ENCODE results near the gene HINFP.
"Not testable (repeated sequence)": the region's sequence is repeated elsewhere in the genome, so short reads cannot be mapped to it uniquely, and the experiment has no call there.

HINFP gene

GRCh38 chr11:119092880-119093842 lies 28.2 kb upstream of the HINFP start:
- Mint-ChIP-seq H3K4me1 (peaks cover 47% of the 10 kb centered on the region), H3K9me3 (no peaks in the 10 kb centered on the region), H3K27me3 (no peaks in the 10 kb centered on the region), H3K27ac (peak overlapping the region; percentile 98), H3K36me3 (peaks cover 42% of the 10 kb centered on the region), H3K4me3 (peak overlapping the region; percentile 95)
- ATAC-seq = no peak

GRCh38 chr11:119093942-119094815 lies 27.2 kb upstream of the HINFP start:
- Mint-ChIP-seq H3K36me3 (peaks cover 52% of the 10 kb centered on the region), H3K4me1 (peaks cover 53% of the 10 kb centered on the region)

GRCh38 chr11:119094816-119095065 lies 26.6 kb upstream of the HINFP start:
- Mint-ChIP-seq H3K4me3 (peak overlapping the region; percentile 95), H3K27me3 (no peaks in the 10 kb centered on the region), H3K9me3 (no peaks in the 10 kb centered on the region), H3K27ac (peak overlapping the region; percentile 98), H3K36me3 (peaks cover 50% of the 10 kb centered on the region), H3K4me1 (peaks cover 54% of the 10 kb centered on the region)
- ATAC-seq = peak; percentile 75

More at GRCh38 chr11:119093942-119094815, 27.2 kb upstream of the HINFP start:
- Mint-ChIP-seq H3K27me3 (no peaks in the 10 kb centered on the region), H3K4me3 (peak overlapping the region; percentile 95), H3K27ac (peak overlapping the region; percentile 98), H3K9me3 (no peaks in the 10 kb centered on the region)
- peak; percentile 32 for ATAC-seq

GRCh38 chr11:119095066-119095880 lies 26.1 kb upstream of the HINFP start:
- peak; percentile 98 for ATAC-seq

DNA sequence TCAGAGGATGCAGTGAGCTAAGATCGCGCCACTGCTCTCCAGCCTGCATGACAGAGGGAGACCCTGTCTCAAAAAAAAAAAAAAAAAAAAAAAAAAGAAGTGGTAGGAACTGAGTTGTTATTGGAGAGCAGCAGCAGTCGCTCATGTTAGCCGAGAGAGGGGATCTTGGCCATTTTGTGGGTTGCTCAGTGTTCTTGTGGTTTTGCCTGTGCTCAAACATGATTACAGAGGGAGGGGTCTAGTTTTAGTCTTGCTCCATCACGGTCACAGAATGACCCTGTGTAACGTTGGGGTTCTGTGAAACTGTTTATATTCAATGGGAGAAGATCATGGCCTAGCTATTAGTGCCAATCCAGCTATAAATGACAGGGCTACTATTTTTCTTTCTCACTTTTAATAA lies 21.7 kb upstream of the HINFP start:
- ATAC-seq = no peak
- Mint-ChIP-seq H3K9me3 (no peaks in the 10 kb centered on the region), H3K36me3 (peaks cover 31% of the 10 kb centered on the region), H3K27me3 (no peaks in the 10 kb centered on the region), H3K4me1 (peaks cover 46% of the 10 kb centered on the region), H3K27ac (no peak overlapping the region), H3K4me3 (no peak overlapping the region)

More at GRCh38 chr11:119095066-119095880, 26.1 kb upstream of the HINFP start:
- Mint-ChIP-seq H3K36me3 (peaks cover 48% of the 10 kb centered on the region), H3K4me1 (peaks cover 54% of the 10 kb centered on the region), H3K4me3 (peak overlapping the region; percentile 95), H3K27me3 (no peaks in the 10 kb centered on the region), H3K9me3 (no peaks in the 10 kb centered on the region), H3K27ac (peak overlapping the region; percentile 98)

GRCh38 chr11:119100246-119100970 lies 21.0 kb upstream of the HINFP start:
- no peaks in the 10 kb centered on the region for H3K27me3 Mint-ChIP-seq

GRCh38 chr11:119100994-119101758 lies 20.2 kb upstream of the HINFP start:
- peak; percentile 22 for ATAC-seq
- Mint-ChIP-seq H3K4me1 (peaks cover 38% of the 10 kb centered on the region), H3K36me3 (peaks cover 31% of the 10 kb centered on the region), H3K27me3 (no peaks in the 10 kb centered on the region), H3K4me3 (peak overlapping the region; percentile 90), H3K27ac (peak overlapping the region; percentile 93), H3K9me3 (no peaks in the 10 kb centered on the region)

More at GRCh38 chr11:119100246-119100970, 21.0 kb upstream of the HINFP start:
- no peak for ATAC-seq
- H3K9me3 Mint-ChIP-seq = no peaks in the 10 kb centered on the region
- H3K4me1 Mint-ChIP-seq = peaks cover 41% of the 10 kb centered on the region
- peaks cover 31% of the 10 kb centered on the region for H3K36me3 Mint-ChIP-seq
- peak overlapping the region; percentile 93 for H3K27ac Mint-ChIP-seq
- peak overlapping the region; percentile 90 for H3K4me3 Mint-ChIP-seq

GRCh38 chr11:119101759-119102423 lies 19.5 kb upstream of the HINFP start, which contains the start of gene DPAGT1:
DPAGT1 (minus strand) TSS chr11:119101853; CDS start chr11:119101655, 198 bp downstream.
- H3K9me3 Mint-ChIP-seq = no peaks in the 10 kb centered on the region
- peaks cover 45% of the 10 kb centered on the region for H3K4me1 Mint-ChIP-seq
- H3K27ac Mint-ChIP-seq = peak within 1 kb of the TSS; percentile 93
- H3K36me3 Mint-ChIP-seq = peaks cover 26% of the 10 kb centered on the region
- peak; percentile 94 for ATAC-seq
- H3K27me3 Mint-ChIP-seq = no peaks in the 10 kb centered on the region
- peak within 1 kb of the TSS; percentile 90 for H3K4me3 Mint-ChIP-seq

DNA sequence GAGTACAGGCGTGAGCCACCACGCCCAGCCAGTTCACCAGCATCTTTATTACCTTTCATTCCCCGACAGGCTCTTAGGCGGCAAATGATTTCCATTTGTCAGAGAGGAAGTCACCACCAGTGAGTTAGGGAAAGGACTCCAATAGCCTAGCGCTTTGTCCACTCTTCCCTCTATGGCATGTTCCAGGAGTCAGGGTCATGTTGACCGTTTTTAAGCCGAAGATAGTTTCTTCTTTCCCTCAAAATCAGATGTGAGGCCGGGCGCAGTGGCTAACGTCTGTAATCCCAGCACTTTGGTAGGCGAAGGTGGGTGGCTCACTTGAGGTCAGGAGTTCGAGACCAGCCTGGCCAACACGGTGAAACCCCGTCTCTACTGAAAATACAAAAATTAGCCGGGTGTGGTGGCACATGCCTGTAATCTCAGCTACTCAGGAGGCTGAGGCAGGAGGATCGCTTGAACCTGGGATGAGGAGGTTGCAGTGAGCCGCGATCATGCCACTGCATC lies 18.2 kb upstream of the HINFP start:
- peak overlapping the region; percentile 56 for H3K4me3 Mint-ChIP-seq
- H3K27ac Mint-ChIP-seq = peak overlapping the region; percentile 93
- H3K4me1 Mint-ChIP-seq = peaks cover 42% of the 10 kb centered on the region

DNA sequence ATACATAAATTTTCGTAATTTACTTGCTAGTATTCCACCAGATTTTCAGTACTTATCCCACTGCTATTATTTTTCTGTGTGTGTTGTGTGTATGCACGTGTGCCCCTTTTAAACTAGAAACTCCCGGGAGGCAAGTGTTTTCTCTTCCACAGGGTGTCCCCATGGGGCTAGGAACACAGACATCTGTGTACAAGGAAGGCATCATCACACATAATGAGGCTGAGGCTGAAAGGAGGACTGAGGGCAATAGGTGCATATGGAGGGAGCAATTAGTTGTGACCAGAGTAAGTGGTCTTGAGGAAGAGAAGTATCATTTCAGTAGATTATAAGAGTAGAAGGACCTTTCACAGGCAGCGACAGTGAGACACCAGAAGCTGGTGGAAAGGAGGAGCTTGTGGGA lies 17.6 kb upstream of the HINFP start:
- no peak for ATAC-seq
- Mint-ChIP-seq H3K4me1 (peaks cover 44% of the 10 kb centered on the region), H3K36me3 (peaks cover 10% of the 10 kb centered on the region)

More for the DNA sequence above, 18.2 kb upstream of the HINFP start:
- not testable (repeated sequence) for H3K9me3 Mint-ChIP-seq, ATAC-seq, H3K27me3 Mint-ChIP-seq
- H3K36me3 Mint-ChIP-seq = peaks cover 16% of the 10 kb centered on the region

GRCh38 chr11:119106564-119107537 lies 14.5 kb upstream of the HINFP start, which contains the start of gene C2CD2L:
C2CD2L (plus strand) TSS chr11:119107344; CDS start chr11:119107742, 398 bp downstream.
- ATAC-seq = peak; percentile 95
- H3K4me3 Mint-ChIP-seq = peak within 1 kb of the TSS; percentile 88
- peak within 1 kb of the TSS; percentile 93 for H3K27ac Mint-ChIP-seq
- H3K27me3 Mint-ChIP-seq = no peaks in the 10 kb centered on the region
- peaks cover 34% of the 10 kb centered on the region for H3K4me1 Mint-ChIP-seq
- no peaks in the 10 kb centered on the region for H3K9me3 Mint-ChIP-seq
- peaks cover 16% of the 10 kb centered on the region for H3K36me3 Mint-ChIP-seq

More for the DNA sequence above, 17.6 kb upstream of the HINFP start:
- Mint-ChIP-seq H3K27me3 (no peaks in the 10 kb centered on the region), H3K27ac (no peak overlapping the region), H3K9me3 (no peaks in the 10 kb centered on the region), H3K4me3 (no peak overlapping the region)
